Cerebellar nuclear complex (tissue), 1 donor: ENCODE data around the gene IL1R1.

ENCODE experiments used
- DNase-seq, 2 experiments: peaks; one replicate each; lab custom pipeline; 2025; lab: John Stamatoyannopoulos, UW

Gene IL1R1

GRCh38 chr2:102171946-102172345 lies 29.4 kb downstream of the IL1R1 start:
- DNase-seq = no peak

DNA sequence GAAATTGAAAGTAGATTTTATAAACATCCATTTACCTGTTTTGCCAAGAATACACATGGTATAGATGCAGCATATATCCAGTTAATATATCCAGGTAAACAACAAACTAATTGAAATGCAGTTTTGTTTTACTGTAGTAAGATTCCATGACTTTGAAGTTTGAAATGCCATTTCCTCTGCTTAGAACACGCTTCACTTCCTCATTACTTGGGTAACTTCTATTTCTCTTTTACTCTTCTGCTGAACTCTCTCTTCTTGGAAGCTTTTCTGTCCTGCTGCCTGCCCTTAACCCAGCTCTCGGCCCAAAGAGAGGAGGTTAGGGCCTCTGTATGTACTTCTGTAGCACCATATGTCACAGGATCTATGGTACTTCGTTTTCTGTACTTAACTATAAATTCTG lies 30.2 kb downstream of the IL1R1 start:
- no peak for DNase-seq

DNA sequence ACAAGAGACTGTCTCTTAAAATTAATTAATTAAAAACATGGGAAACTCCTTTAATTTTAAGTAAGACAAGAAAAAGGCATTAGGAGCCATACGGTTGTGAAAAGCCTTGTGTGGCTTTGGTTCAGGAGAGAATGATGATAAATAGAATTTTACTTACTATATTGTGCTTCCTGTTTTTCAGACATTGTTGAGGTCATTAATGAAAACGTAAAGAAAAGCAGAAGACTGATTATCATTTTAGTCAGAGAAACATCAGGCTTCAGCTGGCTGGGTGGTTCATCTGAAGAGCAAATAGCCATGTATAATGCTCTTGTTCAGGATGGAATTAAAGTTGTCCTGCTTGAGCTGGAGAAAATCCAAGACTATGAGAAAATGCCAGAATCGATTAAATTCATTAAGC lies 33.6 kb downstream of the IL1R1 start:
- DNase-seq = no peak

- DNase-seq = no peak
Measured at GRCh38 chr2:102177814-102178478, 35.4 kb downstream of the IL1R1 start.

DNA sequence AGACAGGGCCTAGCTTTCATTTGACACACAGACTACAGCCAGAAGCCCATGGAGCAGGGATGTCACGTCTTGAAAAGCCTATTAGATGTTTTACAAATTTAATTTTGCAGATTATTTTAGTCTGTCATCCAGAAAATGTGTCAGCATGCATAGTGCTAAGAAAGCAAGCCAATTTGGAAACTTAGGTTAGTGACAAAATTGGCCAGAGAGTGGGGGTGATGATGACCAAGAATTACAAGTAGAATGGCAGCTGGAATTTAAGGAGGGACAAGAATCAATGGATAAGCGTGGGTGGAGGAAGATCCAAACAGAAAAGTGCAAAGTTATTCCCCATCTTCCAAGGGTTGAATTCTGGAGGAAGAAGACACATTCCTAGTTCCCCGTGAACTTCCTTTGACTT lies 36.5 kb downstream of the IL1R1 start:
- DNase-seq = no peak

DNA sequence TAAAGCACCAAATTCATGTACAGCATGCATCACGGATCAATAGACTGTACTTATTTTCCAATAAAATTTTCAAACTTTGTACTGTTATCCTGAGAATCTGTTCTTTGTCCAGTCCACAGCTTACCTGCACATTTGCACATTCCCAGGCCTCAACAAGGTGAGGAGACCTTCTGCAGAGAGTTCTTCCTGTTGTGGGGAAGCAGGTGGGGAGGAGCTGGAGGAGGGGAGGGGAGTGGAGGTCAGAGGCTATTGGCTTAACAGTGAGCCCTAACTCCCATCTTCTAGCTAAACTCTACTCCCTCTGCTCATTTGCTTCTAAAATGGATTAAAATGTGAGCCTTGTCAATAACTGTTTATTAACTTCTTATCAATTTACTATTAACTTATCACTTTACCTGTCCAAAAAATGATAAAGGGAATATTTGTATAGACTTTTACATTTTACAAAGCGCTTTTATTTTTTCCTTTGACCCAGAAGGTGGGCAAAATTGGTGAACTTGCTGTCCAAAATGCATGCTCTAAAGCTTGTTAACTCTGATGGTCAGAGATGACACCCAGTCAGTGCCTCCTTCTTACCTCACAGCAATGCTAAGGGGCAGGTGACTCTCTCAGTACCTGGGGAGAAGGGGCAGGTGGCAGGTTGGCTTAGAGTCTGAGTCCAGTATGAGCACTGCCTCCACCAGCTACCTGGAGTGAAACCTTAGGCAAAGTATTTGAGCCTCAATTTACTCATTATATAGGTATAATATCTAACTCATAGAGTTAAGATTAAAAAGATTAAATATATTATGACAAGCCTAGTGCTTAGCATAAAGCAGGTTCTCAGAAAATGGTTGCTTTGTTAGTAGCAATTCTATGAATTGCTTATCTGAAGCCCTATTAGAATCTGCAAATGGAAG lies 37.5 kb downstream of the IL1R1 start:
- DNase-seq = no peak

DNA sequence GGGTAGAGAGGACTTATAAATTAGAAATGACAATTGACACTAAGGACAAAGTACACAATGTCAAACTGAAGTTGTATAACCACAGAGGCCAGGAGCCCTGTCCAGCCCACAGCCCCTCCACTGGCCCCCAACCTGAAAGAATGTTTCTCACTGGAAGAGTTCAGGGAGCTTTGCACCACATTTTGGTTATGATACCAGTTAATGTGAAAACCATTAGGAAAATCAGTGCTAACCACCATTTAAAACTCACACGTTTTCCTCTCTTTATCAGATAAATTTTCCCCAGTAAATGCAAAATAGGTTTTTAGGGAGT lies 38.1 kb downstream of the IL1R1 start:
- no peak for DNase-seq

DNA sequence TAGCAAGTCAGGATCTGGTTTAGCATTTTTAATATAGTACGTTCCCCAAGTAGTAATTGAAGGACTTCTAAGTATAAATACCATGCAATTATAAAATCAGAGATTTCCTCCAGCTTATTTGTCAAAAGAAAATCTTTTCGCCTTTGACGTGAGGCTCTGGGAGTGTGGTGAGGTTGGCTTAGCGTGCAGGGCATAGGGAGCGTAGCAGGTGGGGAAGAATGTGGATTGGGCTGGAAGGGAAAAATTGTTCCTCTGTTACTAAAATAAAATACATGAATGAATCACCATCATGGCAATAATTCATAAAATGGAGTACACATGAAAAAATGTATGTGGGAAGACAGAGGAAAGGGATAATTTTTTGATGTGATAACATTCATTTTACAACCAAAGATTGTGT lies 38.8 kb downstream of the IL1R1 start:
- no peak for DNase-seq

DNA sequence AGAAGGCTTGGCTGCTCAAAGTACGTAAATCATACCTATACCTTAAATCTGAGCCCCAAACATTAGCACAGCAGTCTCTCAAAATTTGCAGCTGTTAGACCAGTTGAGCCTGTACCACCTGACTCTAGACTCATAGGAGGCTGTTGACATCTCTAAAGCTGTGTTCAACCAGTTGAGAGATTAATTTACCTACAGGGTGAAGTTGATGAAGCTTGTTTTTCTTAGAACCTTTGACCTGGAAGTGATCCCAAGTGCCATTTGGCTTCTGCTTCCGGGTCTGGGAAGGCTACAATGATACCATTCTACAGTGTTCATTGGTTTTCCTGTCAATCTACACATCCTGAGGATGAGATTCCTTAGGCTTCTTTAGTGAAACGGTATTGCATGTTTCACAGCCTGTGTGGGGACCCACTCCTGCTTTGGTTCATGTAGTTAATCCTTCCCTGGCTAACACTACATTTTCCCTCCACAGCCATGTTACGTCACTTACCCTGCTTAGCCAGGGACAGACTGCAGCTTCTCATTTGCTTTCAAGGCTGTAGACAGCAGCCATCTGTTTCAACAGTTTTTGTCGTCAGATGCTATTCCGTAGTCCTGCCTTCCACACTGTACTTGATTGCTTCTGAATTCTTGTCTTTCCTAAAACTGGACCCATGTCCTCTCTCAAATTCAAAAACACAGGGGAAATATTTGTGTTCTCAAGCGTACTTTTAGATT lies 39.5 kb downstream of the IL1R1 start:
- DNase-seq = no peak

- DNase-seq = no peak
Measured at GRCh38 chr2:102184018-102184417, 41.5 kb downstream of the IL1R1 start.

GRCh38 chr2:102184568-102184967 lies 42.0 kb downstream of the IL1R1 start:
- no peak for DNase-seq

- no peak for DNase-seq
Measured at GRCh38 chr2:102185347-102185746, 42.8 kb downstream of the IL1R1 start.

GRCh38 chr2:102186791-102187495 lies 44.4 kb downstream of the IL1R1 start, which contains the start of gene IL1RL2:
TSS of gene IL1RL2 (plus strand) at chr2:102187023. CDS start at chr2:102187868, 845 bp downstream.
- DNase-seq = no peak

DNA sequence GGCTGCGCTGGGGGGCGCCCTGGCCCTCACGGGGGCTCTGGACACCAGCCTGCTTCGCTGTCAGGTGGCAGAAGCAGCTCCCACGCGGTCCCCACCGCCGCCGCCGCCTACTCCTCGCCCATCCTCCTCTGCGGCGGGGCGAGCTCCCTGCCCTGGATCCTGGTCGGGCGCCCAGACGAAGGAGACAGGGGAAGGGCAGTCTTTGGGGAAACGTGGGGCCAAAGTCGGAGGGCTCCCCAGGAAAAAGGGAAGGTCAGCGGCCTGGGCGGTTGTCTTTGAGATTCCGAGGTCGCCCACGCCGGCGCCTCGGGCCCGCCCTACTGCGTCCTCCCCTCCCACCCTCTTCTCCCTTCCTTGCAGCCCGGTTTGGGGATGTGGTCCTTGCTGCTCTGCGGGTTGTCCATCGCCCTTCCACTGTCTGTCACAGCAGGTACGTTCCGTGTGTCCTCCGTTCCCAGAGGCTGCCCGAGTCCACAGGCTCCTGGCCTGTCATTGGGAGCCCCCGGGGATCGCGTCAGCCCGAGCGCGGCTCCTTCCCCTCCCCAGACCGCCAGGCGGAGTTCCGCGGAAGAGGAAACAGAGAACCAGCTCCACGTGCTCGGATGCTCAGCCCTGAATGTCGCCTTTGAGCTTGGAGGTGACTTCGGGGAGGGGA lies 45.1 kb downstream of the IL1R1 start:
- DNase-seq = no peak

DNA sequence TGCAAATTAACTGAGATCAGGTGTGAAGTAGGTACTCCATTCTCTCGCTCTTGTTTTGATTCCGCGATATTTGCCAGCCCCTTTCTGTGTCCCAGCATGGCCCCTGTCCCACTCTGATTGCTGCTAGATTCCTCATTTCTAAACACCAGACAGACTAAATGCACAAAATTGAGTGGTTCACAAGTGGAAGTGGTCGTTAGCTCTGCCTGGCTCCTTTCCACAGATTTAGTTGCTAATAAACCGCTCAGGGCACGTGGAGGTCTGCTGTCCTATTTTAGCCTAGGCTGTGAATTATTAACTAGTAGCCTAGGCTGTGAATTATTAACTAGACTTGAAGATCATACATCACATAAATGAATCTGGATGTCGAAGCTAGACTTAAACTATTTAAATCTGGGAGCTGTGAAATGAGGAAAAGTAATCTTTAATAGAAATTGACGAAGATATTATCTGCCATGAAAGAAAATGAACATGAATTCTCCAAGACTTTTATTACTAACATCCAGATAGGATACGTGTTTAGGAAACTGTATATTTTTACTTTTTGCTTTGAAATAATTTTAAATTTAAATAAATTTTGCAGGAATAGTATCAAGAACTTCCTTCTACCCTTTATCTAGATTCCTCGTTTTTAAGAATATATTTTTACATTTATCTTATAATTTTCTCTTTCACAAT lies 48.0 kb downstream of the IL1R1 start:
- no peak for DNase-seq

GRCh38 chr2:102191501-102191900 lies 49.0 kb downstream of the IL1R1 start:
- no peak for DNase-seq

- DNase-seq = no peak
Measured at GRCh38 chr2:102193074-102193473, 50.5 kb downstream of the IL1R1 start.

GRCh38 chr2:102194609-102195268 lies 52.2 kb downstream of the IL1R1 start:
- no peak for DNase-seq

DNA sequence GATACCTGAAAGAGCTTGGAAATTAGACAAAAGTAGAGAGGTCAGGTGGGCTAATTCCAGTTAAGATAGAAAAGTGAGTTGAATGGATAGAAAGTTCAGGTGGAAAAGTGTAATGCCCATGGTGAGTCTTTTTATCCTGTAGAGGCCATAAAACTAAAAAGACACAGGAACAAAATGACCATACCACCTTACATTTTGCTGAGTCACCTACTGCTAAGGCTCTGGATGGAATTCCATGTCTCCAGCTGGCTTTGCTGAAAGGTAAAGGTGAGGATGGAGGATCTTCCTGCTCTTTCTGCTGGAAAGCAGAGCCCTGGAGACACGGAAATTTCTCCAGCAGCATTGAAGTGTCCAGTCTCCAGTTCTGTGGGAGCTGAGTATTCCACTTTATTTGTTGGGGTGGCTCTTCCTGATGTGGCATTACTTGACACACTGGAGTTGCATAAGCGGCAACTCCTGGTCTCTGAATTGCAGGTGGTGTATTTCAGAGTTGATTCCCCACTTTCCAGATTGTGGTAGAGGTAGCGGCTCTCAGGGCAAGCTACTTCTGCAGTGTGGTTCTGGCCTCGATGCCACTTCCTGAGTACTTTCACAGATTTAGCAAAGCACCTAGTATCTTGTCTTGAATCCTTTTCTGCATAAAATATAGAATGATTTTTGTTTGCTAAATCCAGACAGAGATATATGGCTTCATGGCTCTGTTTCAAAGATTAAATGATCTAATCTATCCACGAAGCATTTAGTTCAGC lies 55.0 kb downstream of the IL1R1 start:
- DNase-seq = no peak

DNA sequence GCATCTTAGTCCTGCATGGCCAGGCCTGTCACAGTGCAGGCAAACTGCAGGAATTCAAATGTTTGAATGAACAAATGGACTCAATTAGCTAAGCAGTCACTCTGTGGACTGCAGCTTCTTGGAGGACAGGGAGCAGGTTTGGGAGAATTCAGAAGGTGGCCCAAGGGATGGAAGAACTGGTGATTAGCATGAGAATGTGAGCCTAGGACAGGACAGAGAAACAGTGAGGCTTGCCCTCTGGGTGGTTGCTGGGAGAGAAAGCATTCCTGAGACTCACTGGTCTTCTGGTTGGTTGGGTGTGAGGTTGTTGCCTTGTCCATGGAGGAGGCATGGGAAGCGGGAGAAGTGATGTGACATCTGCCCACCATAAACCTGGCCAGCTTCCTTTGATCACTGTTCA lies 58.0 kb downstream of the IL1R1 start:
- no peak for DNase-seq
